ENCODE data around the gene SWI5. TPM values are rescaled to one million over a fixed set of nuclear protein-coding genes. Genes with fewer than 3 reads are reported as not detected.

The SWI5 gene
- 10 to 100 TPM; 13.4 to 19.3 TPM for total RNA-seq

DNA sequence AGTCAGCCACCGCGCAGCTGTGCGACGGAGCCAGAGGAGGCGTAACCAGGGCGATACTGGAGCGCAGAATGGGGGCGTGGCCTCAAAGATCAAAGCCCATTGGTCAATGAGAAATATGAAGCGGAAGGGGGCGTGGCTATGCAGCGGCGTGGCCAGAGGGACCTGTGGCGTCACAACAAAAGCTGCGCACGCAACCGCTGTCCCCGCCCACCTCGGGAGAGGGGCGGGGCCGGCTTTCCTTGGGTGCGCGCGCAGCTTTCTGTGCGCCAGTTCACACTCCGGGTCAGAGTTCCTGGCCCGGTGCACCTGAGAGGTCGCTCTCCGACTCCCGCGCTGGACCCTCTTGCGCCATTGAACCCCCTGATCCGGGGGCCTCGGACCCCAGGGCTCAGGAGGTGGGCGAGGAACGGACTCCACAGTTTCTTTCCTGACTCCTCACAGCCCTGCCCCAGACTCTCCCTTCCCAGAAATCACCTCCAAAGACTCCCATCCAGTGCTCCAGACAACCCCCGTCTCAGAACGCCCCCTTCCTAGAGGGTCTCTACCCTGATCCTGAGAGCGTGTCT is at the start of gene SWI5:
SWI5 (plus strand) TSS at position 269 of the 566 bp plus-strand sequence.

DNA sequence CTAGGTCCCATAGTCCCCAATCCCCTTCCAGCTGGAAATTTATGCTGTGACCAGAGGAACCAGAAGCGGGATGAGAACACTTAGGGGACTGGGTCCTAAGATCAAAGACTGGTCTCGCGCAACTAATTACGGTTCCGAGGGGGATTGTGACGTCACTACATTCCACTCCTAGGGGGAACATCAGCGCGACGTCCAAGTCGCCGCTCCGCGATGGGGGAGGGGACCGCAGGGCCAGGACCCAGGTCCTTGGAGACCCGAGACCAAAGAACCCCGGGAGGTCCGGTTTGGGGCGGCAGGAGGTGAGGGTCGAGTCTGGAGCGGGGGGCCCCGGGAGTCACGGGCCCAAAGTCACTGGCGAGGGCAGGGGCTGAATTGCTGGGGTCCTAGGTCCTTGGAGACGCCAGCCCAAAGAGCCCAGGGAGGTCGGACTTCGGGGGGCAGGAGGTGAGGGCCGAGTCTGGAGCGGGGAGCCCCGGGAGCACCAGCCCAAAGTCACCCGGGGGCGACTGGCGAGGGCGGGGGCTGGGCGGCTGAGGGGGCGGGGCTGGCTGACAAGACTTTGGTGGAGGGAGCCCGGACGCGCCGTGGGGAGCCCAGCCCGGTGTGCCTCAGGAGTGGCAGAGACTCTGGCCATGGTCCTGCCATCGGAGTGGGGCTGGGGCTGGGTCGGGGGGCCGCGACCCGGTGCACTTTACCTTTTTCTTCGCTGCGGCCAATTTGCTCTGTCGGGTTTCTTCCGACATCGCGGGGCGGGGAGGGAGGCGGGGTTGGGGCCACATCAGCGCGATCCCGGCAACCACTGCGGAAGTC is 673 bp upstream of the SWI5 start, which contains the start of gene GOLGA2:
GOLGA2 (minus strand) TSS at position 810 of the 810 bp plus-strand sequence; CDS start at position 779, 31 bp downstream.

DNA sequence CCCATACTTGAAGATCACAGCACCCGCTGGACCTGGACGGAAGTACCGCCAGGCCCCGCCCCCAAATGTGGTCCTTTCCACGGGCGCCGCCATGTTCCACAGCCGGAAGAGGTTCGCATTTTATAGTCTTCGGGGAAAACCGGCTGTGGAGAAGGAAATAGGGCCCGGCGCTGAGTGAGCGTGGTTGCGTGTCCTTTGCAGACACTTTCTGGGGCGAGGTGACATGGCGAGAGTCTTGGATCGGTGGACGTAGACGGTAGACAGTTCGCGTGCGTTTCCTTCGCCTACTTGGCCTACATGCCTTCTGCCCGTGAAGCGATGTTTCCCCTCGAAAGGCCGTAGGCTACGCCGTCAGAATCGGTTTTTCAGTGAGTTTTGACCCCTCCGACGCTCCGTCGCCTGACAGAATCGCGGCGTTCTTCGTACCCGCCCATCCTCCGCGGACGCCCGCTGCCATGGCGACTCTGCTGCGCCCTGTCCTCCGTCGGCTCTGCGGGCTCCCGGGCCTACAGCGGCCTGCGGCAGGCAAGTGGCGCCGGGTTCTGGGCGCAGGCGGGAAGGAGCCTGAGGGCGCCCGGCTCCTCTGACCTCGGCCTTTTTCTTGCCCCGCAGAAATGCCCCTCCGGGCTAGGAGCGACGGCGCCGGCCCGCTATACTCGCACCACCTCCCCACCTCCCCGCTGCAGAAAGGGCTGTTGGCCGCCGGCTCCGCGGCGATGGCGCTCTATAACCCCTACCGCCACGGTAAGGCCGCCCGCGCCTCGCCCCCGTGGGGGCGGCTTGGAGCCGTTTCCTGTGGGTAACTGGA is 46.5 kb downstream of the SWI5 start, which contains the start of the genes COQ4 and TRUB2:
COQ4 (plus strand) TSS at position 436 of the 808 bp plus-strand sequence; CDS start at position 456, 20 bp downstream.
TRUB2 (minus strand) TSS at position 44 of the 808 bp plus-strand sequence; CDS start at position 5, 39 bp downstream.

Small RNA genes lying within 50 kb of the gene (small RNA-seq; reads per million reads assigned to genes)
- gene MIR199B = 10.4 to 13.5 reads per million in 2 donors
- 0 reads per million in 2 donors for gene MIR3154

Other genes with a start within 250 kb of the SWI5 start
- gene NAIF1, start 209.0 kb upstream of the SWI5 start, total RNA-seq = 1 to 10 TPM; 5.9 to 7.3 TPM
- gene SLC25A25, start 208.0 kb upstream of the SWI5 start, total RNA-seq = 10 to 100 TPM; 22.0 to 31.0 TPM
- 10 to 100 TPM; 63.3 to 82.3 TPM for gene PTGES2, start 148.5 kb upstream of the SWI5 start, total RNA-seq
- not detected for gene LCN2, start 126.8 kb upstream of the SWI5 start, total RNA-seq
- gene BBLN, start 116.0 kb upstream of the SWI5 start, total RNA-seq = 10 to 100 TPM; 13.7 to 41.6 TPM
- gene CIZ1, start 84.7 kb upstream of the SWI5 start, total RNA-seq = 10 to 100 TPM; 28.2 to 30.6 TPM
- gene DNM1, start 72.9 kb upstream of the SWI5 start, total RNA-seq = under 1 TPM; 0.67 to 0.69 TPM
- 10 to 100 TPM; 43.3 to 52.3 TPM for gene GOLGA2, start 269 bp upstream of the SWI5 start, total RNA-seq
- 10 to 100 TPM; 22.4 to 30.0 TPM for gene TRUB2, start 46.2 kb downstream of the SWI5 start, total RNA-seq
- 10 to 100 TPM; 43.3 to 49.9 TPM for gene COQ4, start 46.6 kb downstream of the SWI5 start, total RNA-seq
- 10 to 100 TPM; 39.6 to 49.0 TPM for gene SLC27A4, start 64.3 kb downstream of the SWI5 start, total RNA-seq
- gene URM1, start 95.1 kb downstream of the SWI5 start, total RNA-seq = 10 to 100 TPM; 33.7 to 41.6 TPM
- 10 to 100 TPM; 48.0 to 51.3 TPM for gene CERCAM, start 144.6 kb downstream of the SWI5 start, total RNA-seq
- gene ODF2, start 179.7 kb downstream of the SWI5 start, total RNA-seq = 10 to 100 TPM; 18.2 to 36.6 TPM
- gene GLE1, start 228.4 kb downstream of the SWI5 start, total RNA-seq = 10 to 100 TPM; 38.5 to 47.3 TPM

Data from melanocyte of skin (primary cell).